ENCODE results near the gene CMTM5.
"Not testable (repeated sequence)": the region's sequence is repeated elsewhere in the genome, so short reads cannot be mapped to it uniquely, and the experiment has no call there.

Gene CMTM5

DNA sequence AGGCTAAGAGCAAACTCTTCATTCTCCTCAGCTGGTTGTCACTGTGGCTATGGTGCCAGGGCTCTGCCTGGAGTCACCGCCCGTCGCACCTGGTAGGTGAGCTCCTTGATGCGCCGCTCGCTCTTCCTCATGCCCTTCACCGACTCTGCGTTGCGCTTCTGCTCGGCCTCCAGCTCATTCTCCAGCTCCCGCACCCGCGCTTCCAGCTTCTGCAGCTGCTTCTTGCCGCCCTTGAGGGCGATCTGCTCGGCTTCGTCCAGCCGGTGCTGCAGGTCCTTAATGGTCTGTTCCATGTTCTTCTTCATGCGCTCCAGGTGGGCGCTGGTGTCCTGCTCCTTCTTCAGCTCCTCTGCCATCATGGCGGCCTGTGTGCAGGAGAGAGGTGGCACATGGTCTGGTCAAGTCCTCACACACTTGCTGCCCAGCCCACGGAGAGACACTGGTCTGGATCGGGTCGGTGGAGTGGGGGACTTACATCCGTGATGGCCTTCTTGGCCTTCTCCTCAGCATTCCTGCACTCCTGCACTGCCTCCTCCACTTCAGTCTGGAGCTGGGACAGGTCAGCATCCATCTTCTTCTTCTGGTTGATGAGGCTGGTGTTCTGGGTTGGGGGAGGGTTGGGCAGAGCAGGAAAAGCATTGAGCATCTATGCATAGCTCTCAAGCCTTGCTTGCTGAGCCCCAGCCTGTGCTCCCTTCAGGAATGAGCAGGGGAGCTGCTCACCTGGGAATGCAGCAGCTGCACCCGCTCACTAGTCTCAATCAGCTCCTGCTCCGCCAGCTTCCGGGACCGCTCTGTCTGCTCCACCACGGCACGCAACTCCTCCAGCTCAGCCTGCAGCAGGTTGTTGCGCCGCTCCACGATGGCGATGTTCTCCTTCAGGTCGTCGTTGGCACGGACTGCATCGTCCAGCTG lies 38.3 kb downstream of the CMTM5 start:
- no peak for DNase-seq (ENCODE audit: low spot score)

DNA sequence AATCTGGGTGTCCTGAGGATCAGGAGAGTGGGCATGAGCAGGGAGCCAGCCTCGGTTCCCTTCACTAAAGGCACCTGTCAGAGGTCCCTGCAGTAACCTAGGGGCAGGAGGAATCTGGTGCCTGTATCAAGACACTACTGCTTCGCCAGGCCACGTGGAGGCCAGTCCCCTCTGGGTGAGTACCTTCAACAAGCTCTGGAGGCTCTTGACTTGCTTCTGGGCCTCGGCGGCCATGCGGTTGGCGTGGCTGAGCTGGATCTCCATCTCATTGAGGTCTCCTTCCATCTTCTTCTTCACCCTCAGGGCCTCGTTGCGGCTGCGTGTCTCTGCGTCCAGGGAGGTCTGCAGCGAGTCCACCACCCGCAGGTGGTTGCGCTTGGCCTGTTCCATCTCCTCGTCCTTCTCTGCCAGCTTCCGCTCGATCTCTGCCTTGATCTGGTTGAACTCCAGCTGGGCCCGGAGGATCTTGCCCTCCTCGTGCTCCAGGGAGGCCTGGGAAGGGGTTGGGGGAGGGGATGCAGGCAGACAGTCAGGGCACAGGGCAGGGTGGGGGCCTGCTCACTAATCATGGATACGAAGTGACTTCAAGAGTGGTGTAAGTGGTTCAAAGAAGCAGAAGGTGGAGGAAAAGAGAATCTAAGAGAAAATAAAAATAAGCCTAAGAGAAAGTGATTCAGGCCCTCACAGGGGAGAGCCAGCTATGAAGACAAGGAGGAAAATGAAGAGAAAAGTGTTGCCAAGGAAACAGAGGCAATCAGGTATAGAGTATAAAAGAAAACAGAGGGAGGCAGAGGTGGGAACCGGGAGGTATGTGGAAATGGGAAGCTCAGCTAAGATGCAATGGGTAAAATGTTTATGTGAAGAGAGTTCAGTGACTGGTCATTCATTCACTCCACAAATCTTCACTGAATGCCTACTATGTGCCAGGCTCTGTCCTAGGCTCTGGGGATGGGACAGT lies 39.3 kb downstream of the CMTM5 start:
- DNase-seq (ENCODE audit: low spot score), result no peak

GRCh38 chr14:23416801-23417200 lies 40.0 kb downstream of the CMTM5 start:
- no peak for DNase-seq (ENCODE audit: low spot score)

GRCh38 chr14:23417269-23417668 lies 40.4 kb downstream of the CMTM5 start:
- DNase-seq (ENCODE audit: low spot score), result not testable (repeated sequence)

DNA sequence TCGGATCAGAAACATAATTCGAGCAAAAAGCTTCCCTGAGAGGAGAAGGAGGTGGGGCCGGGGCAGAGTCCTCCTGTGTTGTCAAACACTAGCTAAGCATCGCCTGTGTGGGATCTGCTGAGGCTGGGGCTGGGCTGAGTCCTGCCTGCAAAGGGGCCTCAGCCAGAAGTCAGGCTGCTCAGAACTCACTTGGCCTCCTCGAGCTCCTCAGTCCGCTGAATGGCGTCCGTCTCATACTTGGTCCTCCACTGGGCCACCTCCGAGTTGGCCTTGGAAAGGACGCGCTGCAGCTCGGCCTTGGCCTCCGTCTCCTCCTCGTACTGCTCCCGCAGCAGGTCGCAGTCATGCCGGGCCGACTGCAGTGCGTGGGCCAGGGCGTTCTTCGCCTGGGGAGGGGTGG lies 41.2 kb downstream of the CMTM5 start:
- DNase-seq (ENCODE audit: low spot score), result no peak

DNA sequence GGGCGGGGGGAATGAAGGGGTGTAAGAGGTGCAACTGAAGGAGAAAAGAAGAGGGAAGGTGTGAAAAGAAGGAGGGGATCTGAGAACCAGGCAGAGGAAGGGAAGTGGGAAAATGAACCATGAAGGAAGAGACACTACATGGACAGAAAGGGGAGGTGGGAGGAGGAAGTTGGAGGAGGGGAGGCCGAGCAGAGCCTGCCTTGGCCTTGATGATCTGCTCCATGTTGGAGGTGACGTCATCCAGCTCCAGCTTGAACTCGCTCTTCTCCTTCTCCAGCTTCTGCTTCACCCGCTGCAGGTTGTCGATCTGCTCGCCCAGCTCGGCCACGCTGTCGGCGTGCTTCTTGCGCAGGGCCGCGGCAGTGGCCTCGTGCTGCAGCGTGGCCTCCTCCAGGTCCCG lies 42.8 kb downstream of the CMTM5 start:
- DNase-seq (ENCODE audit: low spot score), result not testable (repeated sequence)

GRCh38 chr14:23421594-23421993 lies 44.7 kb downstream of the CMTM5 start:
- DNase-seq (ENCODE audit: low spot score), result no peak

- no peak for DNase-seq (ENCODE audit: low spot score)
Measured at GRCh38 chr14:23423657-23424056, 46.8 kb downstream of the CMTM5 start.

GRCh38 chr14:23425169-23425568 lies 48.3 kb downstream of the CMTM5 start:
- DNase-seq (ENCODE audit: low spot score), result no peak

DNA sequence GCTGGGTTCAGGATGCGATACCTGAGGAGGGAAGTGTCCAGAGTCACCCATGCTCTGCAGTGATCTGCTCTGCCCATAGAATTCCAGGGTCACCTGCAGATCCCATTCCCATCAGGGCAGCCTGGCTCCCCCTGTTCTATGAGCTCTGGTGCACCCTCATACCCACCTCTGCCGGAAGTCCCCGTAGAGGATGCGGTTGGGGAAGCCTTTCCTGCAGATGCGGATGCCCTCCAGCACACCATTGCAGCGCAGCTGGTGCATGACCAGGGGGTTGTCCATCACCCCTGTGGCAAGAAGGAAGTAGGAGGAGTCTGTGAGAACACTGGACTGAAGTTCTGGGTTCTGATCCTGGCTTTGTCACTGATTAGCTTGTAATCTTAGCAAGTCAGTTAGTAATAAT lies 49.0 kb downstream of the CMTM5 start:
- DNase-seq (ENCODE audit: low spot score), result not testable (repeated sequence)

GRCh38 chr14:23428686-23429495 lies 52.0 kb downstream of the CMTM5 start:
- no peak for DNase-seq (ENCODE audit: low spot score)

All from AG08395 (cell line).